Smooth muscle cell (in vitro differentiated cells): Measurements from ENCODE around the gene SMARCA4. TPM values are rescaled to one million over a fixed set of nuclear protein-coding genes. Genes with fewer than 3 reads are reported as not detected.

Experiments
- DNase-seq: peaks from one replicate; lab custom pipeline; 2025; ENCODE audit not compliant: unreplicated experiment; lab: John Stamatoyannopoulos, UW
- H2AFZ ChIP-seq: fragments of 200-600 bp; sonication (generic); 2 replicates; pipeline ENCODE4 v1.6.0; 2016; ENCODE audit warnings: antibody characterized with exemption, low read depth, mild to moderate bottlenecking
- H3F3A ChIP-seq: fragments of 200-600 bp; sonication (generic); 2 replicates; pipeline ENCODE4 v1.6.0; 2017; ENCODE audit warnings: antibody characterized with exemption, low read depth
- H3K27ac ChIP-seq: fragments of 200-600 bp; sonication (generic); 2 replicates; pipeline ENCODE4 v1.5.1; 2016; ENCODE audit warnings: low read depth, mild to moderate bottlenecking
- H3K27me3 ChIP-seq: fragments of 200-600 bp; sonication (generic); 2 replicates; pipeline ENCODE4 v1.6.1; 2016; ENCODE audit warnings: low read depth, mild to moderate bottlenecking
- H3K36me3 ChIP-seq: fragments of 200-600 bp; sonication (generic); 2 replicates; pipeline ENCODE4 v1.5.1; 2016; ENCODE audit warnings: low read depth
- H3K4me1 ChIP-seq: fragments of 200-600 bp; sonication (generic); 2 replicates; pipeline ENCODE4 v1.5.1; 2016; ENCODE audit warnings: low read depth
- H3K4me2 ChIP-seq: fragments of 200-600 bp; sonication (generic); 2 replicates; pipeline ENCODE4 v1.6.0; 2016; ENCODE audit warnings: mild to moderate bottlenecking
- H3K4me3 ChIP-seq: fragments of 200-600 bp; sonication (generic); 2 replicates; pipeline ENCODE4 v1.5.1; 2016; ENCODE audit warnings: mild to moderate bottlenecking
- H3K79me2 ChIP-seq: fragments of 200-600 bp; sonication (generic); 2 replicates; pipeline ENCODE4 v1.6.0; 2016; ENCODE audit warnings: low read depth, mild to moderate bottlenecking
- H3K9ac ChIP-seq: fragments of 200-600 bp; sonication (generic); 2 replicates; pipeline ENCODE4 v1.6.0; 2016; ENCODE audit warnings: low read depth
- H3K9me3 ChIP-seq: fragments of 200-600 bp; sonication (generic); replicated peaks from 2 replicates; pipeline ENCODE4 v1.5.1; 2016; ENCODE audit warnings: low read depth
- H4K20me1 ChIP-seq: fragments of 200-600 bp; sonication (generic); 2 replicates; pipeline ENCODE4 v1.6.0; 2016; ENCODE audit warnings: low read depth
- CTCF ChIP-seq: fragments of 200-600 bp; sonication (generic); IDR thresholded peaks from 2 replicates; pipeline ENCODE4 v1.5.1; 2017; ENCODE audit warnings: borderline replicate concordance, mild to moderate bottlenecking, antibody characterized with exemption; ENCODE audit not compliant: insufficient read depth, poor library complexity, severe bottlenecking
- WGBS: methylation state at CpG from one replicate; pipeline ENCODE4 v1.1.7; 2016; ENCODE audit warnings: low lambda C conversion rate; 5-methylcytosine and 5-hydroxymethylcytosine counted together
- polyA plus RNA-seq: library from polyadenylated mRNA; unstranded; fragments of >200 nt; fragmentation: Nextera tagmentation; extraction: Ambion mirVana; gene quantifications from 2 replicates; pipeline ENCODE4 v1.2.1, GENCODE V29; 2016
- total RNA-seq: library from RNA; depleted of rRNA; stranded (reverse); fragments of >200 nt; gene quantifications from 2 replicates; pipeline ENCODE4 v1.2.3, GENCODE V29; 2014

Gene SMARCA4
- total and polyA plus RNA-seq, 2 experiments from 2014 or later: 59.6 to 100 TPM

- peak overlapping the region; percentile 98 for H3K4me2 ChIP-seq
- under 1% methylated on average over 28 of the region's 92 CpGs for WGBS
- no peaks in the 10 kb centered on the region for H3K36me3 ChIP-seq
- peaks cover 42% of the 10 kb centered on the region for H4K20me1 ChIP-seq
- peaks cover 57% of the 10 kb centered on the region for H3K79me2 ChIP-seq
- no peaks in the 10 kb centered on the region for H3K9me3 ChIP-seq
- peak overlapping the region; percentile 76 for H3K27ac ChIP-seq
- TF ChIP-seq CTCF: no peak
- H3K4me1 ChIP-seq: peaks cover 4% of the 10 kb centered on the region
- peak overlapping the region; percentile 87 for H3K9ac ChIP-seq
- peak overlapping the region; percentile 100 for H3K4me3 ChIP-seq
- DNase-seq: no peak
- H3F3A ChIP-seq: no peaks in the 10 kb centered on the region
- H2AFZ ChIP-seq: peak overlapping the region; percentile 84
- H3K27me3 ChIP-seq: no peaks in the 10 kb centered on the region
Measured at GRCh38 chr19:10961073-10961860, 437 bp downstream of the SMARCA4 start.

- H3K79me2 ChIP-seq: peaks cover 73% of the 10 kb centered on the region
- no peak for DNase-seq
- peak overlapping the region; percentile 98 for H3K4me2 ChIP-seq
- no peaks in the 10 kb centered on the region for H3K9me3 ChIP-seq
- H3K9ac ChIP-seq: no peak overlapping the region
- peak overlapping the region; percentile 100 for H3K4me3 ChIP-seq
- 93% methylated on average over 10 of the region's 10 CpGs for WGBS
- peaks cover 4% of the 10 kb centered on the region for H3K4me1 ChIP-seq
- H4K20me1 ChIP-seq: peaks cover 58% of the 10 kb centered on the region
- no peak overlapping the region for H2AFZ ChIP-seq
- H3K27me3 ChIP-seq: no peaks in the 10 kb centered on the region
- no peak for TF ChIP-seq CTCF
- no peak overlapping the region for H3K27ac ChIP-seq
- no peaks in the 10 kb centered on the region for H3F3A ChIP-seq
- H3K36me3 ChIP-seq: no peaks in the 10 kb centered on the region
Measured at GRCh38 chr19:10962863-10963262, 2.0 kb downstream of the SMARCA4 start.

- Histone ChIP-seq H3K79me2 (peaks cover 83% of the 10 kb centered on the region), H2AFZ (no peak overlapping the region), H3K27ac (no peak overlapping the region), H3K4me3 (no peak overlapping the region), H3F3A (no peaks in the 10 kb centered on the region), H3K9ac (no peak overlapping the region), H4K20me1 (peaks cover 68% of the 10 kb centered on the region), H3K4me1 (peaks cover 4% of the 10 kb centered on the region), H3K4me2 (no peak overlapping the region), H3K9me3 (no peaks in the 10 kb centered on the region), H3K36me3 (no peaks in the 10 kb centered on the region), H3K27me3 (no peaks in the 10 kb centered on the region)
- DNase-seq: no peak
- no peak for TF ChIP-seq CTCF
- WGBS: 79% methylated on average over 4 of the region's 4 CpGs
Measured at GRCh38 chr19:10963865-10964264, 3.0 kb downstream of the SMARCA4 start.

- H4K20me1 ChIP-seq: peaks cover 77% of the 10 kb centered on the region
- no peaks in the 10 kb centered on the region for H3F3A ChIP-seq
- H3K4me1 ChIP-seq: peaks cover 4% of the 10 kb centered on the region
- H3K4me3 ChIP-seq: no peak overlapping the region
- no peak for DNase-seq
- WGBS: 98% methylated on average over 4 of the region's 4 CpGs
- H3K79me2 ChIP-seq: peaks cover 90% of the 10 kb centered on the region
- no peak overlapping the region for H2AFZ ChIP-seq
- H3K27me3 ChIP-seq: no peaks in the 10 kb centered on the region
- H3K36me3 ChIP-seq: no peaks in the 10 kb centered on the region
- no peak overlapping the region for H3K4me2 ChIP-seq
- TF ChIP-seq CTCF: peak; percentile 10
- H3K9ac ChIP-seq: no peak overlapping the region
- no peaks in the 10 kb centered on the region for H3K9me3 ChIP-seq
- no peak overlapping the region for H3K27ac ChIP-seq
Measured at GRCh38 chr19:10964903-10965302, 4.1 kb downstream of the SMARCA4 start.
